GM18951 (cell line): ENCODE data around the gene LRRC8C.

ENCODE experiments used
- POLR2A ChIP-seq: IDR thresholded peaks from 4 replicates; pipeline ENCODE4 v1.6.1; 2011; ENCODE audit warnings: mild to moderate bottlenecking; ENCODE audit not compliant: insufficient read length, insufficient read depth; ENCODE audit errors: extremely low read depth
- in situ Hi-C: fragments of 300-500 bp; cut with MboI; formaldehyde crosslinking; loops from one replicate; pipeline ENCODE4 v1.12.0; 2022; ENCODE audit warnings: low sequenced_read_pairs, mixed read lengths, inconsistent platforms; ENCODE audit not compliant: unreplicated experiment

LRRC8C gene

GRCh38 chr1:89715677-89716076 lies 82.8 kb downstream of the LRRC8C start:
- in situ Hi-C loops, result no loop called here

GRCh38 chr1:89719502-89720306 lies 86.8 kb downstream of the LRRC8C start:
- in situ Hi-C loops, result no loop called here
- no peak for TF ChIP-seq POLR2A

More at GRCh38 chr1:89715677-89716076, 82.8 kb downstream of the LRRC8C start:
- no peak for TF ChIP-seq POLR2A

DNA sequence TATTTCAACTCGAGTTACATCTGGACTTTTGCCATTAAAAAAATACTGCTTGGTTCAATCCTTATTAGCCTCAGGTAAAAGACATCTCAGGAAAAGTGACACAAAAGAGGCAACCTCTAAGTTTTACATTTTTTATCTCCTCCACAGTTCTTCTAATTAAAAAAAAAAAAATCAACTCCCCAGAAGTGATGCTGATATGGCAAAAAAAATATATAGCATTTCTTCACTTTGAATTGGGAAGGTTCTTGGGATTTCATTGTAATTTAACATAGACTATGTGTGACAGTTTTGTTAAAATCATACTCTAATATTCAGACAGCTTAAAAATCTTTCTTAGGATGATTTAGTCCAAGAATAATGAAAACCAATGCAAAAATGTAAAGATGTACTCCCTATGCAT lies 87.9 kb downstream of the LRRC8C start:
- in situ Hi-C loops, result no loop called here
- no peak for TF ChIP-seq POLR2A

GRCh38 chr1:89721351-89721750 lies 88.4 kb downstream of the LRRC8C start:
- in situ Hi-C loops, result no loop called here
- no peak for TF ChIP-seq POLR2A

- in situ Hi-C loops, result no loop called here
- TF ChIP-seq POLR2A, result no peak
Measured at GRCh38 chr1:89723144-89723543, 90.2 kb downstream of the LRRC8C start.

GRCh38 chr1:89723863-89724262 lies 90.9 kb downstream of the LRRC8C start:
- in situ Hi-C loops, result no loop called here
- TF ChIP-seq POLR2A, result no peak

GRCh38 chr1:89724369-89725010 lies 91.6 kb downstream of the LRRC8C start:
- TF ChIP-seq POLR2A, result no peak
- in situ Hi-C loops, result no loop called here

DNA sequence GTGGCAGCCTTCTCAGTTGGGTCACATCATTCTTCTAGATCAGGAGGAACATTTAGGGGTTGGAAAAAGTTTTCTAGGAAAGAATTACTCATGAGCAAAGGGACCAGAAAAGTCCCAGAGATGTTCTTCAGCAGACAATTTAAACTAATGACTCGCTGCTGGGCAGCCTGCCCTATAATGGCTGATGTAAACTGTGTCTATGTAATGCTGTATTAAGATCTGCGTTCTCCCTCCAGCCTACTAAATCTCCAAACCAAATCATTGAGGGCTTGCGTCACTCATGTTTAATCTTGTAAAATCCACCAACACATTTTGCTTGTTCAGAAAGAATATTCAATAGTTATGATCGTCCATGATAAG lies 92.1 kb downstream of the LRRC8C start:
- in situ Hi-C loops, result no loop called here
- TF ChIP-seq POLR2A, result no peak

DNA sequence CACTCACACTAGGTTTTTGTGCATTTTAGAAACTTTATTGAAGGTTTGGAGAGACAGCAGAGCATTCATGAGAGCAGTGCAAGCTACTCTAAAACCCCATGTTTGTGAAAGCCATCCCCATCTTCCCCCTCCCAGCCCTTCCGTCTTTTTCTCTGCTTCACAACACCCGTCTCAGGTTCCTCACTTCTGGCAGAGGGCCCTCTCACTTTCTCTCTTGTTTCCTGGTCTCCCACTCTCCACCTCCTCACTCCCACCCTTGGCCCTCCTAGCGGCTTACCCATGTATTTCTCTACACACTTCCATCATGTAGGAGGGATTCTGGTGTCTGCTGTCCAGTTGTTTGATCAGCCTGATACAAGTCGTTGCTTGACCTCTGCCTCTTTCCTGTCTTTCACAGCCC lies 92.7 kb downstream of the LRRC8C start:
- in situ Hi-C loops, result no loop called here
- TF ChIP-seq POLR2A, result no peak

DNA sequence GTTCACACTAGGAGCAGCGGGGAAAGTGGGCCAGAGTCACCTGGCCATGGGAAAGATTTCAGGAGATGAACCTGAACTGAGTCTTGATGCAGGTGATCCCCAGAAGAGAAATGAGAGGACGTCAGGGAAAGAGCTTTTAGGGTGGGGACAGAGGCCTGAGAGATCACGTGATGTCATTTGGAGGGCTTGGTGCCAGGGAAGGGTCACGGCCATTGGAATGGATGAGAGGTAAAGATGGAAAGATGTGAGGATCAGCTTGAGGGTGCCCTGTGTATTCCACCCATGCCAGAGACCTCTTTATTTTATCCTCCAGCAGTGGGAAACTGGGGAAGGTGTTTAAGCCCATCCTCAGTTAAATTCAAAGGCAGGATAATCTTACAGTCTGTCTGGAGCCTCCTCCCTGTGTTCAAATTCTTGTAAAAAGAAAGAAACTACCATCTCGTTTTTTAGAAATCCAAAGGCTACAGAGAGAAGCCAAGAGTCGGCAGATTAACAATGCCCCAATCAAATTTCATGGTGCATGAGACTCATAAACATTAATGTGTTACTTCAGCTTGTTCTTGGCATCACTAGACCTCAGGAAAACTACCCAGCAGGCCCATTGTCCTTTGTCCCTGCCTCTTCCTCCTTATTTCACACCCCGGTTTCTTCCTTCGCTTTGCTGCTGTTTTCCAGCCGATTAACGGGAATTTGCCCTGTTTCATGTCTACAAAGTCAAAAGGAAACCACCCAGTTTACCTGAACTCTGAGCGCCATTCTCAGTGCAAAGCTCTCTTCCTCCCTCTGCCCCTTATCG lies 94.8 kb downstream of the LRRC8C start:
- no peak for TF ChIP-seq POLR2A
- in situ Hi-C loops, result no loop called here

GRCh38 chr1:89728381-89728780 lies 95.5 kb downstream of the LRRC8C start:
- in situ Hi-C loops, result no loop called here

GRCh38 chr1:89732206-89732605 lies 99.3 kb downstream of the LRRC8C start:
- in situ Hi-C loops, result no loop called here

More at GRCh38 chr1:89728381-89728780, 95.5 kb downstream of the LRRC8C start:
- no peak for TF ChIP-seq POLR2A

GRCh38 chr1:89732643-89733222 lies 99.8 kb downstream of the LRRC8C start:
- in situ Hi-C loops, result no loop called here
- TF ChIP-seq POLR2A, result no peak

More at GRCh38 chr1:89732206-89732605, 99.3 kb downstream of the LRRC8C start:
- TF ChIP-seq POLR2A, result no peak
